NCI-H526 (cell line): ENCODE results near the gene SNCAIP.

Source experiments
- DNase-seq, 2 experiments: peaks; one replicate each; lab custom pipeline; 2025; lab: John Stamatoyannopoulos, UW

Gene SNCAIP

DNA sequence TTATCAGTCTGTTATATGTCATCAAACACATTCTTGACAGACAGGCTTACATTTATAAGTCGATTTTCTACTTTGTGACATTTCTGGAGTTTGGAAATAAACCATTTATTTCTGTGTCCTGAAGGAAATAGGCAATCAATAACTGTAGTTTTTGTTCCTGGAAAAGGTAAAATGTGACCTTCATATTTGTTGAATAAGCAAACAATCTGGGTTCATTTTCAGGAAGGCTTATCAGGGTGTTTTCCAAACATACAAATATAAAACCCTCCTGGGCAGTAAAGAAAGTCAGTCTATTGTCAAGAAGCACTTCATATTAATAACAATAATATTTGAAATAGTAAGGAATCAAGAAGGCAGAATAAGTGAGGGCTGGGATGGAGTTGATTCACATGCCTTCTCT is 195.0 kb downstream of the SNCAIP start:
- DNase-seq = no peak

DNA sequence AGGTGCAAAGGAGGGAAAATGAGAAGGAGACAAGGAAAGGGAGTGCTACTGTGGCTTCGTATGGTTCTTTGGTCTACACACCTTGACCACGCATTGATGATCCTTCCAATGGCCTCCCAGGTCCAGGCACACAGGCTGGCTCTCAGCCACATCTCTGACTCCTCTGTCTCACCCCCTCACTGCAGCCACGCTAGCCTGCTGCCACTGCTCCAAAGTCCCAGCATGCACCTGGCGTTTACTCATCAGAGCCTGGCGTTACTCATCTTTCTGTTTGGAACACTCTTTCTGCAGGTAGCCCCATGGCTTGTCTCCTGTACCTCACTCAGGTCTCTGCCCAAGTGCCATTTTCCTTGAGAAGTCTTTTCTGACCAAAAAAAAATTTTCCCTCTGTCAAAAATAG is 195.5 kb downstream of the SNCAIP start:
- no peak for DNase-seq

DNA sequence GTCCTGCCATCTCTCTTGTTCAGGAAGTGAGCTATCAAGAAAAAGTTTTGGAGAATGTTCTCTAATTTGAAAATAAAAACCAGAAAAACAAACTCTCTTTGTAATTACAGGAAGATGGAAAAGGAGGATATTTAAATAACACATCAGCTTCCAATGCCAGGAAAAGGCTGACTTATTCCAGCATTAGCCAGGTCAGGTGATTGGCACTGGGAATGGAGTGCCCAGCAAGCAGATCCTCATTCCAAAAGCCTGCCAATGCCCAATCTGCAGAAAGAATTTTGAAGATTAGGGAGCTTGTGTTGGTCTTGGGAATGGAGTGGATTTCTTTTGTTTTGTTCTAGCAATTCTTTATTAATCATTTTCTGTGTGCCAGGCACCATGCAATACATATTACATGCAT is 196.6 kb downstream of the SNCAIP start:
- no peak for DNase-seq
